Measurements from ENCODE around the gene CD1D. TPM values are rescaled to one million over a fixed set of nuclear protein-coding genes. Genes with fewer than 3 reads are reported as not detected.

The CD1D gene
- total RNA-seq, 1 experiment from 2014 or later: not detected

DNA sequence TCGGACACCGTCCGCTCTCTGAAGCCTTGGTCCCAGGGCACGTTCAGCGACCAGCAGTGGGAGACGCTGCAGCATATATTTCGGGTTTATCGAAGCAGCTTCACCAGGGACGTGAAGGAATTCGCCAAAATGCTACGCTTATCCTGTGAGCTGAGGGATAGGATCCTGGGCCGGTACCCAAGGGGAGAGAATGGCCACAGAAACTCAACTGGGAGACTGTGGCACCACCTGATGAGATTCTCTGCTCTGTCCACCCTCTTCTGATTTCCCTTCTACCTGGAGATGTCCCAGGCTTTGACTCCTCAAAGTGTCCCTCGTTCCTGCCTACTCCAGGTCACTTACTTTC lies 855 bp downstream of the CD1D start:
- DNase-seq (ENCODE audit: low read depth, low spot score) (no peak), ATAC-seq (no peak)
- Histone ChIP-seq H3K9me2 (ENCODE audit: insufficient read depth) (no peaks in the 10 kb centered on the region), H3K4me2 (ENCODE audit: low read length) (no peak overlapping the region), H3K27me3 (ENCODE audit: insufficient read depth, low read length) (peaks cover 48% of the 10 kb centered on the region), H3K36me3 (ENCODE audit: control insufficient read depth in 1 of 2, insufficient read depth in 2 of 2, low read length in 2 of 2) (no peaks in the 10 kb centered on the region), H3K4me3 (replicated peaks in 1 of 2; ENCODE audit: low read depth in 1 of 2, low read length in 2 of 2) (no peak overlapping the region), H4K20me1 (ENCODE audit: insufficient read depth) (no peaks in the 10 kb centered on the region), H3K4me1 (ENCODE audit: control insufficient read depth in 1 of 2, insufficient read depth in 2 of 2, low read length in 2 of 2) (no peaks in the 10 kb centered on the region), H3K9ac (ENCODE audit: low read length) (no peak overlapping the region), H2AFZ (ENCODE audit: low read depth, low read length, poor library complexity, severe bottlenecking) (no peak overlapping the region), H3K9me3 (ENCODE audit: control insufficient read depth in 1 of 2, insufficient read depth in 1 of 2, low read depth in 1 of 2, low read length in 2 of 2) (no peaks in the 10 kb centered on the region), H3K27ac (ENCODE audit: low read depth, low read length) (no peak overlapping the region), H3K79me2 (ENCODE audit: insufficient read depth, low read length) (no peaks in the 10 kb centered on the region)
- ChIA-PET RAD21 (ENCODE audit: low non-redundant PET in 1 of 2, low total read pairs in 2 of 2, uncharacterized antibody in 2 of 2, unreplicated experiment in 2 of 2) (no interaction called here), POLR2A (no interaction called here), CTCF (interaction anchor here (1.2 kb wide), 1 partner anchor 23 kb away, joined by 3 read pairs; no protein-coding TSS in a partner anchor)
- no TSS peak for BruUV-seq (replicated peaks)
- intact Hi-C loops (cut with micrococcal nuclease): no loop called here
- TF ChIP-seq SP1 (IDR thresholded peaks at IDR 0.05; ENCODE audit: low read depth) (no peak), EZH2phosphoT487 (IDR thresholded peaks at IDR 0.05; ENCODE audit: borderline replicate concordance) (no peak), EZH2 (IDR thresholded peaks at IDR 0.05) (no peak), ZFX (IDR thresholded peaks at IDR 0.05) (no peak), FOSL1 (IDR thresholded peaks at IDR 0.05; ENCODE audit: low read depth) (no peak), JUND (IDR thresholded peaks at IDR 0.05) (no peak)
- TF ChIP-seq, protein P1, sequence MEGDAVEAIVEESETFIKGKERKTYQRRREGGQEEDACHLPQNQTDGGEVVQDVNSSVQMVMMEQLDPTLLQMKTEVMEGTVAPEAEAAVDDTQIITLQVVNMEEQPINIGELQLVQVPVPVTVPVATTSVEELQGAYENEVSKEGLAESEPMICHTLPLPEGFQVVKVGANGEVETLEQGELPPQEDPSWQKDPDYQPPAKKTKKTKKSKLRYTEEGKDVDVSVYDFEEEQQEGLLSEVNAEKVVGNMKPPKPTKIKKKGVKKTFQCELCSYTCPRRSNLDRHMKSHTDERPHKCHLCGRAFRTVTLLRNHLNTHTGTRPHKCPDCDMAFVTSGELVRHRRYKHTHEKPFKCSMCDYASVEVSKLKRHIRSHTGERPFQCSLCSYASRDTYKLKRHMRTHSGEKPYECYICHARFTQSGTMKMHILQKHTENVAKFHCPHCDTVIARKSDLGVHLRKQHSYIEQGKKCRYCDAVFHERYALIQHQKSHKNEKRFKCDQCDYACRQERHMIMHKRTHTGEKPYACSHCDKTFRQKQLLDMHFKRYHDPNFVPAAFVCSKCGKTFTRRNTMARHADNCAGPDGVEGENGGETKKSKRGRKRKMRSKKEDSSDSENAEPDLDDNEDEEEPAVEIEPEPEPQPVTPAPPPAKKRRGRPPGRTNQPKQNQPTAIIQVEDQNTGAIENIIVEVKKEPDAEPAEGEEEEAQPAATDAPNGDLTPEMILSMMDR (IDR thresholded peaks at IDR 0.05 in 2 of 3, conservative IDR thresholded peaks at IDR 0.05 in 1 of 3; ENCODE audit: borderline replicate concordance in 1 of 3, insufficient read depth in 1 of 3, low read depth in 2 of 3, low read length in 2 of 3): no peak

DNA sequence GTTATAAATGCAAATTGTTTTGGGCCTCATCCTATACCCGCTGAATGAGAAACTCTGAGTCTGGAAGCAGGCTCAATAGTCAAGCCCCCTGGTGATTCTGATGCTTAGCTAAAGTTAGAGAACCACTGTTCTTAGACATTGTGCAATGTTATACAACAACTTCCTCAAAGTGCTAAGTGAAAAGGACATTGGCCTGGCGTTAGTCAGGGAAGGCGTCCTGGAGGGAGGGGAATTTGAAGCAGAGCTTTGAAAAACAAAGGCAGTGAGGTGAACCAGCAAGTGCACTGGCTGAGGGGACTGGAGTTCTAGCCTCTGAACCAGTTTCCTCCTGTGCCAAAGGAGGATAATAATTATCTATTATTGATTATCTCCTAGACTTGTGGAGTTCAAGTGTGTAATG lies 5.1 kb downstream of the CD1D start:
- TF ChIP-seq, protein P2, sequence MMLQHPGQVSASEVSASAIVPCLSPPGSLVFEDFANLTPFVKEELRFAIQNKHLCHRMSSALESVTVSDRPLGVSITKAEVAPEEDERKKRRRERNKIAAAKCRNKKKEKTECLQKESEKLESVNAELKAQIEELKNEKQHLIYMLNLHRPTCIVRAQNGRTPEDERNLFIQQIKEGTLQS (IDR thresholded peaks at IDR 0.05): no peak
- TF ChIP-seq EZH2 (IDR thresholded peaks at IDR 0.05) (no peak), EZH2phosphoT487 (IDR thresholded peaks at IDR 0.05; ENCODE audit: borderline replicate concordance) (no peak), SRF (IDR thresholded peaks at IDR 0.05; ENCODE audit: low read depth) (no peak), SP1 (IDR thresholded peaks at IDR 0.05; ENCODE audit: low read depth) (no peak), ELF1 (IDR thresholded peaks at IDR 0.05; ENCODE audit: borderline replicate concordance, low read depth) (no peak), SIN3A (IDR thresholded peaks at IDR 0.05; ENCODE audit: low read depth) (no peak), EGR1 (IDR thresholded peaks at IDR 0.05; ENCODE audit: low read depth) (no peak), POLR2AphosphoS5 (IDR thresholded peaks at IDR 0.05; ENCODE audit: low read depth, low read length) (no peak)
- no peaks in the 10 kb centered on the region for H3K4me1 ChIP-seq (ENCODE audit: control insufficient read depth in 1 of 2, insufficient read depth in 2 of 2, low read length in 2 of 2)
- H3K79me2 ChIP-seq (ENCODE audit: insufficient read depth, low read length): no peaks in the 10 kb centered on the region
- no peak overlapping the region for H2AFZ ChIP-seq (ENCODE audit: low read depth, low read length, poor library complexity, severe bottlenecking)
- DNase-seq (ENCODE audit: low read depth, low spot score) (no peak), ATAC-seq (no peak)
- no peaks in the 10 kb centered on the region for H3K36me3 ChIP-seq (ENCODE audit: control insufficient read depth in 1 of 2, insufficient read depth in 2 of 2, low read length in 2 of 2)
- RAD21 ChIA-PET (ENCODE audit: low non-redundant PET in 1 of 2, low total read pairs in 2 of 2, uncharacterized antibody in 2 of 2, unreplicated experiment in 2 of 2): no interaction called here
- no peaks in the 10 kb centered on the region for H3K9me2 ChIP-seq (ENCODE audit: insufficient read depth)
- no peak overlapping the region for H3K27ac ChIP-seq (ENCODE audit: low read depth, low read length)
- no peaks in the 10 kb centered on the region for H4K20me1 ChIP-seq (ENCODE audit: insufficient read depth)
- no TSS peak for BruUV-seq (replicated peaks)
- no peak overlapping the region for H3K4me2 ChIP-seq (ENCODE audit: low read length)
- H3K27me3 ChIP-seq (ENCODE audit: insufficient read depth, low read length): peaks cover 45% of the 10 kb centered on the region
- CTCF ChIA-PET: interaction anchor here (1.2 kb wide), 1 partner anchor 18 kb away, joined by 3 read pairs; no protein-coding TSS in a partner anchor
- H3K9ac ChIP-seq (ENCODE audit: low read length): no peak overlapping the region
- POLR2A ChIA-PET: no interaction called here
- no peaks in the 10 kb centered on the region for H3K9me3 ChIP-seq (ENCODE audit: control insufficient read depth in 1 of 2, insufficient read depth in 1 of 2, low read depth in 1 of 2, low read length in 2 of 2)
- no peak overlapping the region for H3K4me3 ChIP-seq (replicated peaks in 1 of 2; ENCODE audit: low read depth in 1 of 2, low read length in 2 of 2)
- intact Hi-C loops (cut with micrococcal nuclease): no loop called here

Measured in HCT116 (cell line).